T1000 (cell line): ENCODE results near the gene COL11A2.
"Not testable (repeated sequence)": the region's sequence is repeated elsewhere in the genome, so short reads cannot be mapped to it uniquely, and the experiment has no call there.

Experiments
- DNase-seq: peaks from one replicate; lab custom pipeline; 2025; ENCODE audit warnings: mixed read lengths; lab: John Stamatoyannopoulos, UW

Gene COL11A2

GRCh38 chr6:33156561-33156960 is 35.7 kb downstream of the COL11A2 start:
- no peak for DNase-seq

DNA sequence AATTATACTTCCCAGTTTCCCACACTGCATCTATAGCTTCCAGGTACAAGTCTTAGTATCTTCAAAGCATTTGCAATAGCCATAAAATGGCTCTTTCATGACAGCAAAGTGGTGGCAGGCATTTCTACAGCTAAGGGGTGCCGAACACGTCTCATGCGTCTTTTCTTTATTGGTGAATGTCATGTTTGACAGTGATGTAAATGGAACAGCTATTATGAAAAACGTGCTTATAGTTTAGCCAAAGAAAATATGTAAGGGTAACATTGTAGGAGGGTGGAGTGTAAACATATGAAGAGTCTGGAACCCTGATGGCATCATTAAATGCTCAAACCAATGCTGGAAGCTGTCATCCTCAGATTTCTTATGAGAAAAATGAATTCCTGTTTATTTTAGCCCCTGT is 37.9 kb downstream of the COL11A2 start:
- no peak for DNase-seq

- no peak for DNase-seq
These were observed 41.2 kb downstream of the COL11A2 start for GRCh38 chr6:33151050-33151449.

DNA sequence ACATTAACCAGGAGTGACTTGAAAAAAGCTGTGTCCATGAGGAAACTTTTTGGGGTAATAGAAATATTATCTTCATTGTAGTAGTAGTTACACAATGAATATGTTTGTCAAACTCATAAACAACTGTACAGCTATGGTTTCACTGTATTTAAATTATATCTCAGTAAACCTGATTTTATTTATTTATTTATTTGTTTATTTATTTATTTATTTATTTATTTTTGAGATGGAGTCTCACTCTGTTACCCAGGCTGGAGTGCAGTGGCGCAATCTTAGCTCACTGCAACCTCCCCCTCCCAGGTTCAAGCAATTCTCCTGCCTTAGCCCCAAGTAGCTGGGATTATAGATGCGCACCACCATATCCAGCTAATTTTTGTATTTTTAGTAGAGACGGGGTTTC is 41.7 kb downstream of the COL11A2 start:
- DNase-seq, result not testable (repeated sequence)

GRCh38 chr6:33147807-33148666 is 44.2 kb downstream of the COL11A2 start:
- no peak for DNase-seq

DNA sequence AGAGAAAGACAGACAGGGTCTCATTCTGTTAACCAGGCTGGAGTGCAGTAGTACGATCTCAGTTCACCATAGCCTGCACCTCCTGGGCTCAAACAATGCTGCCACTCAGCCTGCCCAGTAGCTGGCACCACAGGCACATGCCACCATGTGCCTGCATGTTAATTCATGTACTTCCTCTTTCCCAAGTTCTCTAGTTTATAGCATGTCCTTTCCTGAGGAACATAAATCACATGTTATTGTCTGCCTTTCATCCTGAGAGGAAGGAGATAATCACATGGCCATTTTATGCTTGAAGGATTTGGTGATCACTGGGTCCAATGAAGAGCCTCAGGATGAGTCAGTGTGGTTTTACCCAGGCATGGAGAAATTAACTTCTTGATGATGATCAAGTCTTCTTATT is 47.9 kb downstream of the COL11A2 start:
- no peak for DNase-seq

GRCh38 chr6:33143113-33143770 is 49.0 kb downstream of the COL11A2 start:
- no peak for DNase-seq

DNA sequence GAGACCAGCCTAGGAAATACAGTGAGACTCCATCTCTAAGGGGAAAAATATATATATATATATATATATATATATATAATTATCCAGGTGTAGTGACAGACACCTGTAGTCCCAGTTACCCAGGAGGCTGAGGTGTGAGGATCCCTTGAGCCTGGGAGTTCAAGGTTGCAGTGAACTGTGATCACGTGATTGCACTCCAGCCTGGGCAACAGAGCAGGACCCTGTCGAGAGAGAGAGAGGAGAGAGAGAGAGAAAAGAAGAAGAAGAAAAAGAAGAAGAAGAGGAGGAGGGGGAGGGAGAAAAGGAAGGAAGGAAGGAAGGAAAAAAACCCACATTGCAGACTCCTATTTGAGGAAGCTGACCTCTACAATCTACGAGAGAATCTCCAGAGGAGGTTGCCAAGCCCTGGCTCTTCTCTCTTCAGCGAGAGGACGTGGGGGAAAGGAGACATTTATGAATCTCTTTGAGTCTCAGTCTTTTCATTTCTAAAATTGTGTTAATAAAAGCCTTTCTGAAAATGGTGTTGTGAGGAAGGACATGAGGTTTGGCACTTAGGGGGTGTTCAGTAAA is 49.7 kb downstream of the COL11A2 start:
- no peak for DNase-seq

DNA sequence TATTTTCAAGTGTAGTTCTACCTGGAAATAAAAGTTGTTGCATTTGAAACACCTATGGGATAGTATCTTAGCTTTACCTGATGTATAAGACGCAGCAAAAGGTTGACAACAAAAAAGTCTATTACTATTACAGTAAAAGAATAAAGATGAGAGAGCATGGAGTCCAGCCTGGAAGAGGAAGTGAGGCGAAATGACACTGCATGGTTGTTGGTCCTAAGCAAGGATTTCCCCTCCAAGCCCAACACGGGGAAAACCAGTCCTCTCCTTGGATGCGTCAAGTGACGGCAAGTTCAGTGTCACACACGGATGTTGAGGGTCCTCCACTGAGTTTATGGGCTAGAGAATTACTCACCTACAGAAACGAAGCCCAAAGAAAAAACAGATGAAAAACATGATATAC is 51.7 kb downstream of the COL11A2 start:
- DNase-seq, result no peak

DNA sequence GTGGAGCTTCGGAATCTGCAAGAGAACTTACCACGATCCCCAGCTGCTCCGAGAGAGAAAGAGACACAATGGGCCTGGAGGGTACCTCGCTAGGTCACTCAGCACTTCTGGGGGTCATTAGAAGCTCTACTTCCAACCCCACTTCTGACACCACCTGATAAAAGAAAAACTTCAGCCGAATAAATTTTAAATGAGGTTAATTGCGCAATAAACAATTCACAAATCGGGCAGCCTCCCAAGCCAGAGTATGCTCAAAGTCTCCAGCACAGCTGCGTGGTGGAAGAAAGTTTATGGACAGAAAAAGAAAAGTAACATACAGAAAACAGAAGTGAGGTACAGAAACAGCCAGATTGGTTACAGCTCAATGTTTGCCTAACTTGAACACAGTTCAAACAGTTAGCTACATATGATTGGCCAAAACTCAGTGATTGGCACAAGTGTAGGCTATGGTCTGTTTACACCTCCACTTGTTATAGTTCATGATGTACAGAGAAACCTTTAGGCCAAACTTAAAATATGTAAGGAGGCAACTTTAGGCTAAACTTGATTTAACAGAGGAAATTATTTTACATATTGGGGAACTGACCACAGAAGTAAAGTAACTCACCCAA is 52.6 kb downstream of the COL11A2 start:
- DNase-seq, result no peak

- DNase-seq, result no peak
These were observed 55.9 kb downstream of the COL11A2 start for GRCh38 chr6:33136310-33136900.

DNA sequence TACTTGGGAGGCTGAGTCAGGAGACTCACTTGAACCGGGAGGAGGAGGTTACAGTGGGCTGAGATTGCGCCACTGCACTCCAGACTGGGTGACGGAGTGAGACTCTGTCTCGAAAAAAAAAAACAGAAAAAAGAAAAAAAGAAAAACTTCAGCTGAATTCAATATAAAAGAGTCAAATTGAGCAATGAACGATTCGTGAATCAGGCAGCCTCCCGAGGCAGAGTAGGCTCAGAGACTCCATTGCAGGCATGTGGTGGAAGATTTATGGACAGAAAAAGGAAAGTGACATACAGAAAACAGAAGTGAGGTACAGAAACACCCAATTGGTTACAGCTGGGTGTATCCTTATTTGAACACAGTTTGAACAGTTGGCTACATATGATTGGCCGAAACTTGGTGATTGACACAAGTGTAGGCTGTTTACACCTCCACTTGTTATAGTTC is 60.2 kb downstream of the COL11A2 start:
- DNase-seq, result no peak

DNA sequence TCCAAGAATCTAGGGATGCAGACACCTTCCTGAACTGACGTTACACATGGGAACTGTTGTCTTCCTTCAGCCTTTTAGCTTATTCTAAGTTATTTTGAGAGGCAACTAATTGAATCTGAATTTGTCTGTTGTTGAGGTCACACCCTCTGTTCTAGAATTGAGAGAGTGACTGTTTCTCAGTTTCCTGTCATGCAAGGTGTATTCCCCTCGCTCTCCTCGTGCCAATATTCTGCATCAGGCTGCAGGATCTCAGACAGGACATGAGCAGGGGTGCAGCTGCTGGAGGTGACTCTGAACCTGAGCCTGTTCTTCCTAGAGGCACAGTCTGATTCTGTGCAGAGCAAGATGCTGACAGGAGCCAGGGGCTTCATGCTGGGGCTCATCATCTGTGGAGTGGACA is 63.9 kb downstream of the COL11A2 start:
- no peak for DNase-seq

GRCh38 chr6:33126101-33126714 is 66.1 kb downstream of the COL11A2 start:
- DNase-seq, result no peak

DNA sequence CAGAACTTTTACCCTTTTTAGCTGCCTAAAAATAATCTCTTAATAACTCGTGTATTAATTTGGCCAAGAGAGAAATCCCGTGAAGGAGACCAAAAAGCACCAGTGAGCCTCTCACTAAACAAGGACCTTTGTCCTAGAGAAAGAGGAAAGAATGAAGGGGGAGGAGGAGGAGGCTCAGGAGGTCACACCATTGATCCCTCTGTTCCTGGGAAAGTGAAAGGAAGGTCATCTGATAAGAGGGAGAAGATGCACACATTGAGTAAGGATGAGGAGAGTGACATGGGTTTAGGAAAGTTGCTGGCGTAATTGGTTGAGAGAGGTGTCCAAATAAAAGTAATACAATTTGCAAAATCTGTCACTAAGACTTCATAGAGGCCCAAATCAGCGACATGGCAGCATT is 67.3 kb downstream of the COL11A2 start:
- DNase-seq, result no peak

DNA sequence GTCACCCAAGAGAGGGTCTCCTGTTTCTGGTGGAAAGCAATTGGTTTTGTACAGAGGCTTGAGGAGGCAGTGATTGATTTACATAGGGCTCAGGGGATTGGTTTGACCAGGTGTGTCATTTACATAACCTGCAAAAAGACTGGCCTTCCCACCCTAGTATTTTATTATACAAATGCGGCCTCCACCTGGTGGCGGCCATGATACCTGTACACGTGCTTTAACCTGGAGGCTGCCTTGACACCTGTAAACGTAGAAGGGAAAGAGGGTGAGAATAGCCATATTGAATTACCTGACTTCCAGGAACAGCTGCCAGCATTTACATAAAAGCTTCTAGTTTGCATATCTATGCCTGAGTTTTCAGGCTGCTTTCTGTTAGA is 67.8 kb downstream of the COL11A2 start:
- DNase-seq, result no peak

DNA sequence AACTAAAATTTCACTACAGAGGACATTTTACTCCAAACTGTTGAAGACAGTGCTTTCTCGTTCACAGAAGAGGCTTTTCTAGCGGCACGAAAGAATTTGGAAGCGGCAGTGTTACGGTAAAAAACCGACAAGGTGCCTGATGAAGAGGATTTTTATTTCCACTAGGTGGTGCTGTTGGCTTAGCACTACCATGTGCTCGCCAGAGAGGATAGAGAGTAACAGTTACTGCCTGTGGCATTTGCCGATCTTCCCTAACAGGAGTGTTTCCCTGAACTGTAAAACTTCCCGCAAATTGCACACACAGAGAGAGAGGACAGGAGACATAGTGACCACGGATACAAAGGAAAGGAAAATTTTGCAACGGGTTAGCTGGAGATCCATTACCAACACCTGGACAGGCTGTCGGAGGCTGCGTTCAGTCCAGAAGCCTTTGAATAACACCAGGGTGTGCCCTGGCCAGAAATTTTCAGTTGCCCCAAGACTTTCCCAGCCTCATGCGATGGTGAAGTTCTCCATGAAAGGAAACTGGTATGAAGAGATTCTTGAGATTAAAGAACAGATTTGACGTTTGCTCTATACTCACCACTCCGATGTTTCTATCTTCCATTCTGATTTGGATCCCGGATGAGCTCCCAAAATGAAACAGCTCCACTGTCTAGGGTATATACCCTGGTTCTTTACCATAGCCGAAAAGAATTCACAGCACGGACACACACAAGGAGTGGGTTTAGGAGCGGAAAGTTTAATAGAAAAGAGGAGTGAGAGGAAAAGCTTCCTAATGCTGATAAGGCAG is 68.3 kb downstream of the COL11A2 start:
- peak; percentile 9 for DNase-seq

DNA sequence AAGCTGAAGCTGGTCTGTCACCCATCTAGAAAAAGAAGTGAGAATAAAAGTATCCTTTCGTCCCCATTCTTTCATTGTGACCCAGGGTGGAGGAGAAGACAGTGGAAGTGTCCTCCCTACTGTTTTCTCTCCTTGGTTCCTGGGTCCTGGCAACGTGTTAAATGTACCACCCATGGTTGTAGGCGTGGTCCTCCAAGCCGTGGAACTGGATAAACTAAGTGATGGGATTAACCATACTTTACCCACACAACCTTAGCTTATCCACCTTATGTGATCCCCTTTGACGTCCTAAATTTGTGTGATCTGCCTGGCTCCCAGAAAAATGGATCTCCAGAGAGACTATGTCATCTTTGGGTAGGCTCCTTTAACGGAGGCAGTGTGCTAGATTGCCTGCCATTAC is 69.1 kb downstream of the COL11A2 start:
- no peak for DNase-seq

DNA sequence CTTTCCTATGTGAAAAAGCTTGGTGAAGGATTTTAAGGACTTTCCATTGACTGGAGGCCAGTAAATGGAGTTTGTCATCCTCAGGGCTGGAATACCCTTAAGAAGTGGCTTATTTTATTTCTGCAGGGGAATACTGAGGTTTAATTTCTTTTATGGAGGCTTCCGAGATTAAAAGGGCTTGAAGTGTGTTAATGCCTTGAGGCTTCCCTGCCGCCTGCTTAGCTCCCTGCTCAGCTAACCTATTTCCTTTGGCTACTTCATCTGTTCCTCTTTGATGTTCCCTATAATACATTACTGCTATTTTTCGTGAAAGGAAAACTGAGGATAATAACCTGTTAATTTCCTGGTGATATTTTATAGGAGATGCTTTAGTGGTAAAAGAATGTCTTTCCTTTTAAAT is 72.3 kb downstream of the COL11A2 start:
- no peak for DNase-seq

DNA sequence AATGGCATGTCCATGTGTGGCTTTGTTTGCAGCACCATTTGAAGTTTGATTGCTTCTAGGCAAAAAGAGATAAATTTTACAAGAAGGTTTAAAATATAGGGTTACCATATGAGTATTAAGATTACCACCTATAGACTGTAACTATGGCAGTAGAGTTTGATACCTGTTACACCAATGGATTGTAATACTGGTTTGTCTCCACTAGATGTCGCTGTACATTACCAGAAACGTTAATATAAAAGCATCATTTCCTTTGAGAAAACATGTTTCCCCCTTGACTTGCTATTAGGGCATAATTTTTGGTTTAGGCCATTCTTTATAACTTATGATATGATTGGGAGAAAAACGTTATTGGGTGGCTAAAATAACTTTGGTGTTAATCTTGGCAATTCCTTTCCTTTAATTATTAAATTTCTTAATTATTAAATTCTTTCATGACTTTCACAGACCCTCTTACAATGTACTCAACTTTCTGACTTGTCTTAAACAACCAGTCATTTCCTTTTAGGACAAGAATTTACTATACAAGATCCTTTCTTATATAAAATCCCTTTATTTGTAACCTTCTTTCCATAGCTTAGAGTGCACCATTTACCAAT is 73.6 kb downstream of the COL11A2 start:
- DNase-seq, result no peak

GRCh38 chr6:33117811-33118277 is 74.4 kb downstream of the COL11A2 start:
- no peak for DNase-seq
